Measurements from ENCODE around the gene GPR78. TPM values are rescaled to one million over a fixed set of nuclear protein-coding genes. Genes with fewer than 3 reads are reported as not detected.

GPR78 gene
- total RNA-seq, 1 experiment from 2014 or later: 3.4 TPM

DNA sequence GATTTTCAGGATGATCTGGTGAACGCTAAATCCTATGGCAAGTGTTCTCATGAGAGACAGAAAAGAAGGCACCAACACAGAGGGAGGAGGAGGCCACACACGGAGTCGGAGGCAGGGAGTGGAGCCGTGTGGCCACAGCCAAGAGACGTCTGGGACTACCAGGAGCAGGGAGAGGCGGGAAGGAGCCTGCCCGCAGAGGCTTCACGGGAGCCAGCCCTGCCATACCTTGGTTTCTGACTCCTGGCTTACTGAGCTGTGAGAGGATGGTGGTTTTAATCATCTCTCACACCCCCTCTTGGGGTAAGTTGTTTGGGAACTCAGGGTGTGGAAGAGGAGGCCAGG is 33.5 kb upstream of the GPR78 start:
- Mint-ChIP-seq H3K4me1 (peaks cover 21 to 30% of the 10 kb centered on the region in 2 experiments), H3K27ac (no peak overlapping the region; a peak in 1 of 7 replicates), H3K36me3 (ENCODE audit: insufficient read depth in 1 of 3, low read depth in 3 of 3) (no peaks in the 10 kb centered on the region), H3K9me3 (no peaks in the 10 kb centered on the region; a peak in 1 of 5 replicates), H3K4me3 (no peak overlapping the region), H3K27me3 (ENCODE audit: low read depth) (peaks cover 4% of the 10 kb centered on the region)
- H2BK120ac ChIP-seq (ENCODE audit: low read depth, low read length, poor library complexity, severe bottlenecking): no peak overlapping the region
- H3K23ac ChIP-seq (ENCODE audit: insufficient read length, low read depth, low read length): no peak overlapping the region
- no peak overlapping the region for H2BK12ac ChIP-seq (ENCODE audit: insufficient read length, low read depth, low read length)
- H2BK15ac ChIP-seq (ENCODE audit: low read depth, low read length): no peak overlapping the region
- no peak overlapping the region for H3K18ac ChIP-seq (ENCODE audit: insufficient read length, low read depth, low read length)
- H3K4me2 ChIP-seq (ENCODE audit: insufficient read depth, insufficient read length, low read length): no peak overlapping the region
- H3K27me3 ChIP-seq (ENCODE audit: insufficient read depth, low read length): no peaks in the 10 kb centered on the region
- no peaks in the 10 kb centered on the region for H3K79me2 ChIP-seq (ENCODE audit: insufficient read depth, low read length)
- no peak overlapping the region for H3K27ac ChIP-seq (ENCODE audit: insufficient read length, low read depth, low read length)
- H3T11ph ChIP-seq (ENCODE audit: low read length): no peak overlapping the region
- no peaks in the 10 kb centered on the region for H3K9me3 ChIP-seq (ENCODE audit: control insufficient read depth, low read depth, low read length)
- no peak overlapping the region for H2BK5ac ChIP-seq (ENCODE audit: insufficient read length, low read length)
- H4K20me1 ChIP-seq (ENCODE audit: control insufficient read depth, insufficient read depth, insufficient read length): no peaks in the 10 kb centered on the region
- WGBS (ENCODE audit: extremely low coverage, insufficient read length, low lambda C conversion rate): no CpG with 5 or more reads among the region's 8 CpGs
- H3K79me1 ChIP-seq (ENCODE audit: insufficient read depth, low read depth, low read length, poor library complexity, severe bottlenecking): no peaks in the 10 kb centered on the region
- H4K5ac ChIP-seq (ENCODE audit: insufficient read length, low read depth, low read length): no peak overlapping the region
- TF ChIP-seq, protein P1, sequence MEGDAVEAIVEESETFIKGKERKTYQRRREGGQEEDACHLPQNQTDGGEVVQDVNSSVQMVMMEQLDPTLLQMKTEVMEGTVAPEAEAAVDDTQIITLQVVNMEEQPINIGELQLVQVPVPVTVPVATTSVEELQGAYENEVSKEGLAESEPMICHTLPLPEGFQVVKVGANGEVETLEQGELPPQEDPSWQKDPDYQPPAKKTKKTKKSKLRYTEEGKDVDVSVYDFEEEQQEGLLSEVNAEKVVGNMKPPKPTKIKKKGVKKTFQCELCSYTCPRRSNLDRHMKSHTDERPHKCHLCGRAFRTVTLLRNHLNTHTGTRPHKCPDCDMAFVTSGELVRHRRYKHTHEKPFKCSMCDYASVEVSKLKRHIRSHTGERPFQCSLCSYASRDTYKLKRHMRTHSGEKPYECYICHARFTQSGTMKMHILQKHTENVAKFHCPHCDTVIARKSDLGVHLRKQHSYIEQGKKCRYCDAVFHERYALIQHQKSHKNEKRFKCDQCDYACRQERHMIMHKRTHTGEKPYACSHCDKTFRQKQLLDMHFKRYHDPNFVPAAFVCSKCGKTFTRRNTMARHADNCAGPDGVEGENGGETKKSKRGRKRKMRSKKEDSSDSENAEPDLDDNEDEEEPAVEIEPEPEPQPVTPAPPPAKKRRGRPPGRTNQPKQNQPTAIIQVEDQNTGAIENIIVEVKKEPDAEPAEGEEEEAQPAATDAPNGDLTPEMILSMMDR (conservative IDR thresholded peaks at IDR 0.05): no peak
- no peak overlapping the region for H4K8ac ChIP-seq (replicated peaks; ENCODE audit: insufficient read length, low read depth, low read length)
- H2AFZ ChIP-seq (ENCODE audit: low read length): no peak overlapping the region
- H3K56ac ChIP-seq (ENCODE audit: insufficient read length, low read depth, low read length): no peak overlapping the region
- H4K91ac ChIP-seq (ENCODE audit: insufficient read length, low read depth, low read length): no peak overlapping the region
- no peak for DNase-seq
- no peak overlapping the region for H3K4ac ChIP-seq (ENCODE audit: low read depth, low read length)
- no peak overlapping the region for H3K14ac ChIP-seq (ENCODE audit: insufficient read depth, low read length)
- no peak overlapping the region for H2AK5ac ChIP-seq (ENCODE audit: insufficient read length, low read length)
- no peak overlapping the region for H2BK20ac ChIP-seq (ENCODE audit: low read depth, low read length, poor library complexity, severe bottlenecking)
- peaks cover 2% of the 10 kb centered on the region for H3K23me2 ChIP-seq (ENCODE audit: insufficient read length, low read depth, low read length, poor library complexity, severe bottlenecking)
- no peaks in the 10 kb centered on the region for H3K4me1 ChIP-seq (ENCODE audit: insufficient read depth, low read length)
- no peak overlapping the region for H3K9ac ChIP-seq (ENCODE audit: extremely low read depth, insufficient read length, low read length)
